Inflammatory macrophage (primary cell): ENCODE results near the gene TBX10.
A peak's percentile ranks its signal among the peaks of the same experiment; 100 is the strongest.
"Not testable (repeated sequence)": the region's sequence is repeated elsewhere in the genome, so short reads cannot be mapped to it uniquely, and the experiment has no call there.

Source experiments
- DNase-seq, 2 donors: peaks; one replicate each; pipeline ENCODE4 v3.0.0-alpha.2; 2020 to 2022

Gene TBX10

DNA sequence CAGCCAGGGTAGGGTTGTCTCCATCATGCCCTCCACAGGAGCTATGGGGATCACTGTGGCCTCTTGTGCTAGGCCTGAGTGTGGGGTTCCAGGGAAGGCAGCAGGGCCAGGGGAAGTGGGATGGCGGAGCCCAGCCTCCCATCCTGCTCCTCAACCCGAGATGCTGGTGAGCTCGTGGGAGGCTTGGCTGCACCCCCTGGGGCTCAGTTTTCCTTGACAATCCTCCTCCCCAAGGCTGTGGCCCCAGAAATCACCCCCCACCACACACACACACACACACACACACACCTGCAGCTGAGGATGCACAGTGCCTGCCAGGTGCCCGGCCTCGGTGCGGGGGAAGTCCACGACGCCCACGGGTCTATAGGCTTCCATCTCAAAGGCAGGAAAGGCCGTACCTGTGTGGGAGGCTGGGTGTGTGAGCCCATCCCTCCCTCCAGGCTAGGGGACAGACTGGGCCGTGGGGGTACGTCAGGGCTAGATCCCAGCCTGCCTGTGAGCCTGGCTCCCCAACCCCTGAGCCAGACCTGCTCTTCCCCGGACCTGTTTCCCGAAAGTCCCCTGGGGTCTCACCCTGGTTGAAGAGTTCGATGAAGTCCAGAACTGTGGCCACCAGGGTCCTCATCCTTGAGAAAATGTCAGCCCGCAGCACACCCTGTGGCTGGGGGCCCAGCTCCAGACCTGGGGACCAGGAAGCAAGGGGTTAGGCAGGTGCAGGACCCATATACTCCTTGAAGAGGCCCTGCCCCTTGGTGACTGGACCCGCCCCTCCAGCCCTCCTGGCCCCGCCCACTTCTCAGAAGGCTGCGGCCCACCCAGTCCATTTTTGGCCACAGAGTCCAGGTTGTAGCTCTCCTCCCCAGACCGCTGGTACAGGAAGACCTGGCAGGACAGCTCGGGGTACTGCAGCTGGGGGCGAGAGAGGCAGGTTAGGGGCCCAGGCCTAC lies 5.2 kb upstream of the TBX10 start:
- DNase-seq, result no peak

DNA sequence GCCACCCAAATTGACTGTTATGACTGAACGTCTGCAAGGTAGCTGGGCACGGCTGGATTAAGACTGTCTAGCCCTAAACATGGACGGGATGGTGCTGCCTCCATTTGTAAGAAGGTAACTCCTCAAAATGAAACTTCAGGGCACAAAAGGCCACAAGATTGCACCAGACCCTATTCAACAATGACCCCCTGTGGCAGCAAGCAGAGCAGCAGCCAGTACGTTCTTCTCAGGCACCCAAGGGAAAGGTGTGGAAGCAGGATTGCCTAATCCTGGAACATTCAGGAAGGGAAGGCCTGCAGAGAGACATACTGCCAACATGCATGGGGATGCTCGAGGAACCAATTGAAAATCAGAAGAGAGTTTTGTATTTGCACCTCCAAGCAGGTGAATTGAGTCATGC lies 4.5 kb upstream of the TBX10 start:
- peak in 1 of 2 donors; percentile 11 for DNase-seq

DNA sequence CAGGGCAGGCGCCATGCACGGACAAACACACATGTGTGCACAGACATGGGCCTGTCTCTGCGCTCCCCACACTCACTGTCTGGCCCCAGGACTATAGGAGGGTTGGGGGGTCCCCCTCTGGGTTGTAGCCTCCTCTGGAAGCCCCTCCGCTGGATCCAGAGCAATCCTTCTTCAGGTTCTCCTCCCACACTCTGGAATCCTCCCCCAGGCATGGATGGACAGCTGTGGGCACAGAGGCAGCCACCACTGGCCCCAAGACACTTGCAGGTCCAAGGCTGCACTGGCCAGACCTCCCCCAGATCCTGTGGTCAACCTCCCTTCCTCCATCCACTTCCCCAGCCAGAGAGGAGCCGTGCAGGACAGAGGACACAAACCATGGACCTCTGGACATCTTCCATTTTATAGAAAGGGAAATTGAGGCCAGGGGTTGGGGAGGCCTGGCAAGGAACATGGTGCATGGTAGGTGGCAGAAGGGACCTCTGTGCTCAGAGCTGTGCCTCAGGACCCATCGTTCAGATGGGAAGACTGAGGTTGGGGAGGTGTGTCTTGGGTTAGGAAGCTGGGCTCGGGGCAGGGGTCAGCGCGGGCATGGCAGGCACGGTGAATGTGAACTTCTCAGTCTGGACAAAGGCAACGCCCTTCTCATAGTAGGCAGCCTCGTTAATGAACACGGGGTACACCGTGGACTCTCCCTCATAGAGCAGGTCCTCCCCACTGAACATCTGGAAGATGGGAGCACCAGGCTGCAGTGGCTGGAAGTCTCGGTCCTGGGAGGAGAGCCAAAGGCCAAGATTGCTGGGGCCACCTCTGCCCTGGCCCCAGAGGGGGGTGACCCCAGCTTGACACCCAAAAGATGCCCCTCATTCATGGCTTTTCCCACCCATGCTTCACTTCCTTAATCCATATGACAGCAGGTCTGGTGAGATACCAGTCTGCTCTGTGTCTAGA lies 2.9 kb upstream of the TBX10 start:
- DNase-seq, result no peak

DNA sequence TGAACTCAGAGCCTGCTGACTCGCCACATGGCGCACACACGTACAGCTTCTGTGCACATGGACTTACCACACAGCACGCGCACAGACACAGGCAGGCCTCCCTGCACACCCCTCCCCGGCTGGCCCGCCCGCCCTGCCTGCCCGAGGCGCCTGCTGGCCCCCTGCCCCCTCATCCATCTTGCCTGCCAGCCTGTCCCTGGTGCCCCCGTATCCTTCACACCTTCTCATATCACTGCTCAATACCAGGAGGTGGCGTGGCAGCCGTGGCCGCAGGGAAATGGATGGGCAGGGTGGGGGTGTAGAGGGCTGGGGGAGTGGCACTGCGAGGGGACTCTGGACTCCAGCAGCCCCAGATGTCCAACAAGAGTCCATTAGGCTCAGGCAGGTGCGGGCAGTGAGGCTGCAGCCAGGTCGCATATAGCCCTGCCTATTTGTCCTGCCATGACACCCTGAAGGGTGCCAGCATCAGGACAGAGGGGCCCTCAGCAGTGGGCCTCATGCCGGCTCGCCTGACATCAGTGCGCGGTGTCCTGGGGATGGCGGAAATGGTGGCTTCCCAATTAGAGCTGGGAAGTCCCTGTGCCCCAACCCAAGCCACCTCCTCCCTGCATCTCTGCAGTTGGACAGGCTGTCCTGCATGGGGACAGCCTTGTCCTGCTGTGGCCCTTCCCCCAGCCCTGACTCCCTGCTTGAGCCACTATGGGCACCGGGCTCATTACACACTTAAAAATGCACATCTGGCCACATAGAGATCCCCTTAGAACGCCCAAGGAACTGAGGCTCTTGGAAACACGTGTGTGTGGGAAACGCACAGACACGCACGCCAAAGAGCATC lies 2.0 kb upstream of the TBX10 start:
- DNase-seq, result no peak

DNA sequence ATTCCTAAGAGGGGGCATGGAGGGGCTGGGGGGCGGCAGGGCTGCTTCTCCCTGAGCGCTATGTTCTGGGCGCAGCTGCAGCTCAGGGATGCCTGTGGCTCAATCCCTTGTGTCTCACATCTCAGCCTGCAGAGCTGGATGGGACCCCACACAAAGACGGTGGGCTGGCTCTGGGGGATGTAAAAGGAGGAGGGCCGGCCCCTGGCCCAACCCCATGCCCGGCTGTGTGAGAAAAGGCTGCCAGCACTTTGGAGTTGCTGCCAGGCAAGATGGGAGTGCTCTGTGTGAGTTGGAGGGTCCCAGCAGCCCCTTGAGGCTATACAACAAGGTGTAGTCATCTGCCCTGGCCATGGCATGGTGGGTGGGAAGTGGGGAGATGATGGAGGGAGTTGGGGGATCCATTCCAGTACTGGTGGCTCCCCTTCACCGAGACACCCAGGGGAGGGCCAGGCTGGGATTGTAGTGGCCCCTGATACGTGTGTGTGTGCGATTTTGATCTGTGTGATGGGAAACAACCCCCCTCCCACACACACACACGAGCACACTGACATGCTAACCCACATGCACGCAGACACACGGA lies 1.3 kb upstream of the TBX10 start:
- no peak for DNase-seq

DNA sequence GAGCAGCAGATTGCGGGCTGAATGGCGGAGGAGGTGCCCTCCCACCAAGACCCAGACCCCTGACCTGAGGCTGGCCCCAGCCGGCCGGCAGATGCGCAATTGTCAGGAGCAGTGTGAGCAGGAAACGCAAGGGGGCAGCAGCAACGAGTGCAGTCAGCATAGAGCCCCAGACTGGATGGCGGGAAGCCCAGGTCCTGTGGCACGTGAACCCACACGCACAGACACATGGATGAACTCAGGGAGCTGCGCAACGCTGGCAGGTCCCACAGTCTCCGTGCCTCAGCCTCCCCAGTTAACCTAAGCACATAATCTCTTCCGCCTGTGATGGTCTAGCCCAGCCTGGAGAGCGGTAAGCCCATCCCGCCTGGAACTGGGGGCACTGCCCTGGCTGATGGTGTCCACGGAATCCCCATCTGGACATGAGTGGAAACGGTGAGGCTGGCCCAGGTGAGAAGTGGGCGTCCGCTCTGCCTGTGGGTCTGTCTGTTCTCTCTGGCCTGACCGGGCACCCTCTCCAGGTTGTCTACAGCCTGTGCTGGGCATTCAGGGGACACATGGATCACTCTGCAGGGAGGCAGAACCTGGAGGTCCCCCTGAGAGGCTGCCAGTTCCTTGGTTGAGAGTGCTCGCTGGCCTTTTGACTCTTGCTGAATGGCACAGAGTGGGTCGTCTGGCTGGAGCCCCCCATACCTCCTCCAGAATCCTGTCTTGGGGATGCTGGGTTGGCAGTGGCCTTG lies 626 bp upstream of the TBX10 start:
- DNase-seq, result peak; percentile 34 to 51

DNA sequence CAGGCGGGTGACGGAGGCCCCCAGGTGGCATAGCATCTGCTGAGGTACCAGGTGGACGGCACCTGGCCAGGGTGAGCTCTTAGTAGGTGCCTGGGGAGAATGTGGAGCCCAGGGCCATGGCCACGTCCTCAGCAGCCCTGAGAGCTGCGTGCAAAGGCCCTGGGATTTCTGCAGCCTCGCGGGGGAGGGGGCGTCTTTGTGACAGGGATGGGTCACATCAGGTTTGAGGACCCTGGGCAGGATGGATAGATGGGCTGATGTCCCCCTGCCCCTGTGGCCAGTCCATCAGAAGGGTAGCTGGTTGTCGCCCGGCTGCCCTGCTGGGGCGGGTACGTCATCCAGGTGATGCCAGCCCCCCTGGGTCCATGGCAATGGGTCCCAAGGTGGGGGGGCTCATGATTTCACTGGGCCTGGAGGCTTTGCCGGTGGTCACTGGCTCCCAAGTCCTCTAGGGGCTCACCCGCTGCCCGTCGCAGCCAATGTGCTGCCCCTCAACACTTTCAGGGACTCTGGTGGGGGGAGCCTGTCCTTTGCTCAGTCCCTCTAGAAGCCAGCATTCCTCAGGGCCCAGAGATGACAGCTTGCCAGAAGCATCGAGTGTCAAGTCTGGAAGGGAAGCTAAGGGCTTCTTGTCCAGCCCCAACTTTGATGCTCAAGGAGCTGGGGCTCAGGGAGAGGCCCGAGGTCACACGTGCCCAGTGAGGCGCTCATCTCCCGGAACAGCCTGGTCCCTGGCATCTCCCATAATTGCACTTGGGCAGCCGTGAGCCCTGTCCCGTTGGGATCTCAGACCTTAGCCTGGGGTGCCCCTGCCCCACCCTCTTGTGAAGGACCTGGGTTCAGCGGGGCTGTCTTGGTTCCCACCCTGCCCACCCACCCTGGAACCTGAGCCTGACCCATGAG lies 777 bp downstream of the TBX10 start:
- DNase-seq, result no peak

DNA sequence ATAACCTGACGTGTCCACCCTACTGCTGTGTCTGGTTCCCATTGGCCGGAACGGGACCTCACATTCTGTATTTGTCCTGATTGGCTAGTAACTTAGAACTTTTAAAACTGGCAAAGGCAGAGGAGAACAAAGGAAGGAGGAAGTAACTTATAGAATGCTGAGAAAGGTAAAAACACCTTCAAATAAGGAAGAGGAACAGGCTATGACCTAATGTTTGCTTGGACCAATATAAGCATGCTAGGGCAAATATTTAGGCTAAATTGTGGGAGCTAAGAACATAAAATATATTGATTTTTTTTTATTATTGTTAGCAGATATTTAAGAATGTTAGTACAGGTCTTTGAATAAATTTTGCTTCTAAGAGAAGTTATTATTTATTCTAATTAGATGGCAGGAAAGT lies 2.1 kb downstream of the TBX10 start:
- DNase-seq, result not testable (repeated sequence)

DNA sequence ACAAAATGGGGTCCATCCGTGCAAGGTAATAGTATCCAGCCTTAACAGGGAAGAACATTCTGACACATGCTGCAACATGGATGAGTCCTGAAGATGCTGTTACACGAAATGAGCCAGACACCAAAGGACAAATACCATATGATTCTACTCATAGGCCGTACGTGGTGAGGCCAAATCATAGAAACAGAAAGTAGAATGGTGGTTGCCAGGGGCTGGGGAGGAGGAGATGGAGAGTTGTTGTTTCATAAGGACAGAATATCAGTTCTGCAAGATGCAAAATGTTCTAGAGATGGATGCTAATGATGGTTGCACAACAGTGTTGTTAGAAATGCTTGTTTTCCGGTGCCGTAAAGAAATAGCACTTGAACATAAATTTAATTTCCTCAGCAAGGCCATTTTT lies 2.6 kb downstream of the TBX10 start:
- DNase-seq, result no peak

DNA sequence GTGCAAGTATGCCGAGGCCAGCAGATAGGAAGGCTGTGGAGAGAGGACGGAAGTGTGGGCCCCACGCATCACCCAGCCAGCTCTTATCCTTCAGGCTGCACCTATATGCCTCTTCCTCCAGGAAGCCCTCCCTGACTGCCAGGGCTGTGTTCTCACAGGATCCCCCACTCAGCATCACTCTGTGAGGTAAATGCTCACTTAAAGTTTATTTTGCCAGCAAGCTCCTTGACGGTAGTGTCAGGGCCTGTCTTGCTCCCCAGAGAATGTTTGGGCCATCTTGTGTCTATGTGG lies 4.4 kb downstream of the TBX10 start:
- DNase-seq, result no peak

DNA sequence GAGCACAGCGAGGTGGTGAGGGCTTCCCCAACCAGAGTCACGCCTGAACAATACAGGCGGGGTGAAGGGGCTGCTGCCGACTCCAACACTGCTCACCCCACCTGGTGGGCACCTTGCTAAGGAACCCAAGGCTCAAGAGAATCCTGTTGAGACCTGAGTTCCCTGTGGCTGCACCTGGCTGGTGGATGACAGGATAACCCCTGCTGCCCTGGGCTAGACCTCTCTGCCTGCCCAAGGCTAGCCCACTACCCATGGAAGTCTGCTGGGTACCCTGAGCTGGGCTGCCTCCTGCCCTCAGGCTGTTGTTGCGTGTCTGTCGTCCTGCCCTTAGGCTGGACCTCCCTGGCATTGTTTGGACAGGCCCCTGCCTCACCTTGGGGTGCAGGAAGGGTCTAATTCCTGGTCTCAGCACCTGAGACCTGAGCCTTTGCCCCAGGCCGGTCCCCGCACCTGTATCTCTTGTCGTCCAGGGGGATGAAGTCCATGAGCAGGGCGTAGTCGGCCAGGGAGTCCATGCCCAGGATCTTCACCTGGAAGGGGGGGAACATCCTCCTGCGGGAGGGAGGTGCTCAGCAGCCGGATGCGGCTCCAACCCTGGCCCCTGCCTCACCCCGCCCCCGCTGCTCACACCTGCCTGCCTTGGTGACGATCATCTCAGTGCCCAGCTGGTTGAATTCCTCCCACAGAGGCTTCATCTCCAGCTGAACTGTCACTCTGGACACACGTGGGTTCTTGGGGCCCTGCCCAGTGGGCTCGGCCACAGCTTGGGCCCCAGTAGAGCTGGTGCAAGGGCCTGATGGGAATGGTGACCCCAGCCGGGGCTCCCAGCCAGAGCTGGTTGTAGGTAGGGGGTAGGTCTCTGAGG lies 5.0 kb downstream of the TBX10 start:
- no peak for DNase-seq

GRCh38 chr11:67633758-67634365 lies 5.7 kb downstream of the TBX10 start:
- no peak for DNase-seq

DNA sequence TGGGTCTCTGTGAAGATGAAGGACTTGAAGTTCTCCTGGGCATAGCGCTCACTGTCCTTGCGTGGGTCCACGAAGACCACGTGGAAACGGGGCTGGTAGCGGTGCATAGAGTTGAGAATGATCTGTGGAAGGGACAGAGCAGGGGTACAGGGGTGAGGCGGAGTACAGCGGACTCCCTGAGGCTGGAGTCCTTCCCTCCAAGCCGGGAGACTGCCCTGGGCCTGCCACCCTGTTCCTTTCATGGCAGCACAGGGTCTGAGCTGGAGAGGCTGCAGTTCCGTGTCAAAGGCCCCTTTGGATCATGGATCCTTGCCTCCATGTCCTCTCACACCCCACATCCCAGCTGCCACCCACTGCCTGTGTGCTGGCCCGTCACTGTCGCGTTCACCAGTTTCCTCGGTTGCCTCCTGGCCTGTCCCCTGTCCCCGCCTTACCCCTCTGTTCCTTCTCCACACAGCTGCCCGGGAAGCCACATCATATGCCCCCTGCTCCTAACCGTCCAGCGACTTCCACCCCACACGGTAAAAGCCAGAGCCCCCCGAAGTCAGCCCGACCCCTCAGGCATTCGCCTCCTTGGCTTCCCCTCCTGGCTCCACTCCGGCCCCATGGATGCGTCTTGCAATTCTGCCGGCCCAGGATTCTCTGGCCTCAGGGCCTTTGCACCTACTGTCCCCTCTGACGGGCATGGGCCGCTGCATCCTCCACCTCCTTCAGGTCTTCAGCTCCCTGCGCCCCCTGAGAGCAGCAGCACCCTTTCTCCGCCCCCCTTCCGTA lies 6.4 kb downstream of the TBX10 start:
- DNase-seq, result no peak

DNA sequence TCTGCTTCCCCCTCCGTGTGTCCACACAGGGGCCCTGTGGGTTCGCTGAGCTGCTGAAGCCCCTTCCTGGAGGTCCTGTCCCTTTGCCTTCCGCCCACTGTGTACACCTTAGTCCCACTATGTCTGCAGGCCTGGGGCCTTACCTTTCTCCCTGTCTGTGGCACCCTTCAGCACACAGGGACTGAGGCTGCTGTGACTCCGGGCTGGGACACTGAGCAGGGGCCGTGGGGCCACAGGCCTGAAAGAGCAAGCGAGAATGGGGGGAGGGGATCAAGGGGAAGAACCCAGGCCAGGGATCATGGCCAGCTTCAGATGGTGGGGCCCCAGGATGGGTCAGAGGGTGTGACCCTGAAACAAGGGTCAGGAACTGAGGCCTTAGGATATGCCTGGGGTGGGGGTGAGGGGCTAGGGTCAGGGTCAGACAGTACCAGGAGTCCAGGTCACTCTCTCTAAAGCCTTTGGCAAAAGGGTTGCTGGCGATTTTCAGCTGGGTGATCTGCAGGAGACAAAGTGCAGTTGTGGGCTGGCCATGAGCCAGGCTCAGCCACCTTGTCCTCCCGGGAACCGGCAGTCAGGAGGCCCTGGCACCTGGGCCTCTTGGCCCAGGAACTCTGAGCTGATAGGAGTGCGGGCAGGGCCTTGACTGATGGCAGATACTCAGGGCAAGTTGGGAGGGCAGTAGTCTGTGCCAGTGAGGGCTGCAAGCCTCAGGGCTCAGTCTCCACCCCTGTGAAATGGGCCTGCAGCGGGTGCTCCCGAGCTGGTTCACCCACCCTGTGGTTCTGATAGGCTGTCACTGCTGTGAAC lies 7.2 kb downstream of the TBX10 start:
- no peak for DNase-seq

- no peak for DNase-seq
Measured at GRCh38 chr11:67631853-67632174, 7.7 kb downstream of the TBX10 start.

- no peak for DNase-seq
Measured at GRCh38 chr11:67631411-67631810, 8.2 kb downstream of the TBX10 start.

DNA sequence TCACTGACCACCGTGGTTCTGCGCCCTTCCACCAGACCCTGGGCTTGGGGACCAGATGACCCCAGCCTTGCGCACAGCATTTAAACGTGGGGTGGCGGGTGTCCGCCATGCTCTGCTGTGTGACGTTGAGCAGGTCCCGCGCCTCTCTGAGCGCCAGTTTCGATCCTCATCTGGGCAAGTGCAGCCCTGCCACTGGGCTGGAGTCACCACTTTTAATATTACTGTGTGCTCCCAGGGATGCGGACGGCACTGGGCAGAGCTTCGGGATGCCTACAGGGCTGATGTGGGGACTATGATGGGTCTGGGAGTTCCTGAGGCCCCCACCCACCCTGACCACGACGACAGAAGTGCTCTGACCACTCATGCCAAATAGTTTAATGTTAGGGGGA lies 8.6 kb downstream of the TBX10 start:
- DNase-seq, result no peak
